Dedifferentiated amniotic fluid mesenchymal stem cell (primary cell): ENCODE data around the gene SMARCD2.
A peak's percentile ranks its signal among the peaks of the same experiment; 100 is the strongest.
"Not testable (repeated sequence)": the region's sequence is repeated elsewhere in the genome, so short reads cannot be mapped to it uniquely, and the experiment has no call there.

Source experiments
- DNase-seq: peaks from one replicate; pipeline ENCODE4 v3.0.0-alpha.2; 2016; ENCODE audit errors: extremely low spot score

Gene SMARCD2

GRCh38 chr17:63804328-63804727, 38.2 kb downstream of the SMARCD2 start:
- no peak for DNase-seq

- DNase-seq = no peak
Observed at GRCh38 chr17:63800783-63801182, 41.7 kb downstream of the SMARCD2 start.

GRCh38 chr17:63798572-63799106, 43.8 kb downstream of the SMARCD2 start:
- DNase-seq = no peak

GRCh38 chr17:63796375-63796774, 46.1 kb downstream of the SMARCD2 start:
- DNase-seq = not testable (repeated sequence)

GRCh38 chr17:63792055-63792729, 50.3 kb downstream of the SMARCD2 start:
- no peak for DNase-seq

- no peak for DNase-seq
Observed at GRCh38 chr17:63790057-63790456, 52.4 kb downstream of the SMARCD2 start.

GRCh38 chr17:63786971-63787711, 55.3 kb downstream of the SMARCD2 start:
- no peak for DNase-seq

- no peak for DNase-seq
Observed at GRCh38 chr17:63786117-63786516, 56.4 kb downstream of the SMARCD2 start.

GRCh38 chr17:63785556-63785955, 56.9 kb downstream of the SMARCD2 start:
- peak; percentile 53 for DNase-seq

- no peak for DNase-seq
Observed at GRCh38 chr17:63783522-63783921, 59.0 kb downstream of the SMARCD2 start.
